H1 (cell line): Measurements from ENCODE around the gene NDNF.

Experiments used
- BRCA1 ChIP-seq: IDR thresholded peaks from 2 replicates; pipeline ENCODE4 v1.6.1; 2012; ENCODE audit warnings: low read depth, low read length, improper control_type of control experiment
- CBX5 ChIP-seq: fragments of 300-800, 300-1000 bp; sonication (generic); IDR thresholded peaks from 2 replicates; pipeline ENCODE4 v1.7.1; 2016; ENCODE audit warnings: antibody characterized with exemption, low read length, low read depth
- CEBPB ChIP-seq: IDR thresholded peaks from 2 replicates; pipeline ENCODE4 v1.6.1; 2012; ENCODE audit warnings: low read depth, low read length
- CTCF ChIP-seq, 3 experiments: IDR thresholded peaks; 1 replicate in 2 of 3; 2 replicates in 1 of 3; pipeline versions ENCODE4 v1.5.1 to v1.6.1; 2011; ENCODE audit warnings: low read length in 3 of 3, mild to moderate bottlenecking in 3 of 3, inconsistent platforms in 2 of 3, low read depth in 1 of 3, moderate library complexity in 1 of 3; ENCODE audit not compliant: insufficient read depth in 1 of 3; ENCODE audit errors: control extremely low read depth in 1 of 3
- EP300 ChIP-seq, 2 experiments: IDR thresholded peaks; 1 replicate in 1 of 2; 2 replicates in 1 of 2; pipeline ENCODE4 v1.6.1; 2011 to 2012; ENCODE audit warnings: low read depth in 2 of 2, low read length in 2 of 2, mild to moderate bottlenecking in 2 of 2, borderline replicate concordance in 1 of 2, inconsistent platforms in 1 of 2, moderate library complexity in 1 of 2
- KDM1A ChIP-seq: fragments of 200-600, 300-600 bp; sonication (generic); IDR thresholded peaks from 2 replicates; pipeline ENCODE4 v1.7.1; 2016; ENCODE audit warnings: mild to moderate bottlenecking, low read length, borderline replicate concordance
- MAX ChIP-seq: IDR thresholded peaks from 2 replicates; pipeline ENCODE4 v1.6.1; 2012; ENCODE audit warnings: inconsistent platforms
- NRF1 ChIP-seq: IDR thresholded peaks from 2 replicates; pipeline ENCODE4 v1.6.1; 2011; ENCODE audit warnings: mild to moderate bottlenecking, low read depth, low read length, improper control_type of control experiment
- POLR2A ChIP-seq, 2 experiments: IDR thresholded peaks; 1 replicate in 1 of 2; 2 replicates in 1 of 2; pipeline ENCODE4 v1.6.1; 2011; ENCODE audit warnings: low read depth in 2 of 2, low read length in 2 of 2, mild to moderate bottlenecking in 2 of 2; ENCODE audit errors: control extremely low read depth in 1 of 2
- SRF ChIP-seq: IDR thresholded peaks from 2 replicates; pipeline ENCODE4 v1.6.1; 2011; ENCODE audit warnings: mild to moderate bottlenecking, low read depth, low read length, moderate library complexity
- ZNF274 ChIP-seq: IDR thresholded peaks from 2 replicates; pipeline ENCODE4 v1.7.0; 2012; ENCODE audit warnings: low read length, borderline replicate concordance; ENCODE audit errors: extremely low read depth

GRCh38 chr4:120990246-120990645 lies 82.1 kb downstream of the NDNF start:
- TF ChIP-seq POLR2A (IDR thresholded peaks at IDR 0.05; ENCODE audit: control extremely low read depth in 1 of 2, low read depth in 2 of 2, low read length in 2 of 2) (no peak), EP300 (IDR thresholded peaks at IDR 0.05; ENCODE audit: borderline replicate concordance in 1 of 2, low read depth in 2 of 2, low read length in 2 of 2) (no peak), BRCA1 (no peak), CEBPB (no peak), CTCF (IDR thresholded peaks at IDR 0.05; ENCODE audit: control extremely low read depth in 1 of 3, insufficient read depth in 1 of 3, low read depth in 1 of 3, low read length in 3 of 3) (no peak), SRF (no peak), ZNF274 (no peak), KDM1A (no peak), CBX5 (no peak), NRF1 (no peak), MAX (no peak)
